Esophagus squamous epithelium (tissue), 5 donors: ENCODE measurements around the gene SMYD2. TPM values are rescaled to one million over a fixed set of nuclear protein-coding genes. Genes with fewer than 3 reads are reported as not detected.

Source experiments
- DNase-seq: peaks from one replicate; lab custom pipeline; 2025; lab: John Stamatoyannopoulos, UW
- H3K27ac ChIP-seq, 4 donors: fragments of 200-600 bp; sonication (generic); one replicate each; pipeline ENCODE4 v1.5.1; 2016 to 2019; ENCODE audit warnings: mild to moderate bottlenecking in 1 of 4
- H3K27me3 ChIP-seq, 4 donors: fragments of 200-600 bp; sonication (generic); 1 replicate in 3 of 4; 2 replicates in 1 of 4; pipeline versions ENCODE4 v1.5.1 to v1.6.0; 2017 to 2021; ENCODE audit warnings: antibody characterized with exemption in 1 of 4
- H3K36me3 ChIP-seq, 3 donors: fragments of 200-600 bp; sonication (generic); one replicate each; pipeline ENCODE4 v1.5.1; 2016 to 2019
- H3K4me1 ChIP-seq, 3 donors: fragments of 200-600 bp; sonication (generic); one replicate each; pipeline ENCODE4 v1.5.1; 2017 to 2019
- H3K4me3 ChIP-seq, 4 donors: fragments of 200-600 bp; sonication (generic); 1 replicate in 3 of 4; 2 replicates in 1 of 4; pipeline ENCODE4 v1.5.1; 2016 to 2019; ENCODE audit warnings: mild to moderate bottlenecking in 2 of 4, moderate library complexity in 1 of 4
- H3K9me3 ChIP-seq, 3 donors: fragments of 200-600 bp; sonication (generic); one replicate each; pipeline ENCODE4 v1.5.1; 2016 to 2019
- WGBS, 2 donors: methylation state at CpG; one replicate each; pipeline ENCODE4 v1.1.5; 2018; 5-methylcytosine and 5-hydroxymethylcytosine counted together
- intact Hi-C: fragments of 100-400 bp; cut with DNase I; formaldehyde crosslinking; loops from one replicate; pipeline ENCODE4 v1.15.0; 2022
- total RNA-seq, 4 donors: library from RNA; depleted of rRNA; stranded (reverse); fragments of >200 nt; gene quantifications; one replicate each; pipeline ENCODE4 v1.1.0, GENCODE V29; 2016
- TF ChIP-seq, protein P1 (sequence below), 6 experiments: fragments of 450-650 bp in 4 of 6; fragments of 200-600 bp in 2 of 6; sonication (generic) in 2 of 6; IDR thresholded peaks; one replicate each; pipeline ENCODE4 v1.5.1; 2016 to 2019; ENCODE audit warnings: antibody characterized with exemption in 6 of 6, mild to moderate bottlenecking in 4 of 6, moderate library complexity in 4 of 6
- donor health status: DM: yes; HTN: yes; CAD: no.

SMYD2 gene
- total RNA-seq, 4 donors from 2014 or later: 19.0 to 35.5 (median 30.4) TPM

DNA sequence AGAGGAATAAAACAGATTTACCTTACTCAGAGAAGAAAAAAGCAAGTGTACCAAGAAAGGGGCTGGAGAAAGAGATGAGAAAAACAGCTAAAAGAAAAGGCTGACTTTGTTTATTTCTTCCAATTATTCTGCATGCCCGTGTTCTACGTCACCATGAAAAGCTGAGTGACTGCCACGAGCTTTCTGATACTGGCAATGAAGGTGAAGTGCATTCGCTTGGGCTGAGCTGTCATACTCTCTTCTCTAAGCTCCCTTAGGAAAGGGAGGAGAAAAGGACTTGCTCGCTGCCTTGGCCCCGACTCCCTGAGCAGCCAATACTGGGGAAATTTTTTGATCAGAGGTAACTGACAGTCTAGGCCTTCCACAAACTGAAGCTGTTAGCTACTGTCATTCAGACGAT is 105.4 kb downstream of the SMYD2 start:
- H3K36me3 ChIP-seq: peaks cover 0 to 76% (median 16%) of the 10 kb centered on the region in 3 donors
- TF ChIP-seq, protein P1, sequence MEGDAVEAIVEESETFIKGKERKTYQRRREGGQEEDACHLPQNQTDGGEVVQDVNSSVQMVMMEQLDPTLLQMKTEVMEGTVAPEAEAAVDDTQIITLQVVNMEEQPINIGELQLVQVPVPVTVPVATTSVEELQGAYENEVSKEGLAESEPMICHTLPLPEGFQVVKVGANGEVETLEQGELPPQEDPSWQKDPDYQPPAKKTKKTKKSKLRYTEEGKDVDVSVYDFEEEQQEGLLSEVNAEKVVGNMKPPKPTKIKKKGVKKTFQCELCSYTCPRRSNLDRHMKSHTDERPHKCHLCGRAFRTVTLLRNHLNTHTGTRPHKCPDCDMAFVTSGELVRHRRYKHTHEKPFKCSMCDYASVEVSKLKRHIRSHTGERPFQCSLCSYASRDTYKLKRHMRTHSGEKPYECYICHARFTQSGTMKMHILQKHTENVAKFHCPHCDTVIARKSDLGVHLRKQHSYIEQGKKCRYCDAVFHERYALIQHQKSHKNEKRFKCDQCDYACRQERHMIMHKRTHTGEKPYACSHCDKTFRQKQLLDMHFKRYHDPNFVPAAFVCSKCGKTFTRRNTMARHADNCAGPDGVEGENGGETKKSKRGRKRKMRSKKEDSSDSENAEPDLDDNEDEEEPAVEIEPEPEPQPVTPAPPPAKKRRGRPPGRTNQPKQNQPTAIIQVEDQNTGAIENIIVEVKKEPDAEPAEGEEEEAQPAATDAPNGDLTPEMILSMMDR (IDR thresholded peaks at IDR 0.05): no peak
- 84 to 87% methylated on average over 7 of the region's 7 CpGs for WGBS, 2 donors

More for the DNA sequence above, 105.4 kb downstream of the SMYD2 start:
- Histone ChIP-seq H3K4me1 (no peaks in the 10 kb centered on the region), H3K27ac (no peak overlapping the region), H3K9me3 (no peaks in the 10 kb centered on the region), H3K4me3 (no peak overlapping the region), H3K27me3 (no peaks in the 10 kb centered on the region)
- intact Hi-C loops: no loop called here
- DNase-seq: no peak
